Neural crest cell (in vitro differentiated cells): ENCODE results near the gene PLPPR1. TPM values are rescaled to one million over a fixed set of nuclear protein-coding genes. Genes with fewer than 3 reads are reported as not detected.

Experiments used
- DNase-seq: peaks from one replicate; pipeline ENCODE4 v3.0.0; 2021; ENCODE audit warnings: low read depth, mixed read lengths, low spot score
- H3K27ac Mint-ChIP-seq: one replicate; pipeline ENCODE4 v1.8.0; 2021; ENCODE audit warnings: mild to moderate bottlenecking, mixed read lengths; ENCODE audit not compliant: unreplicated experiment
- H3K27me3 Mint-ChIP-seq: 2 replicates; pipeline ENCODE4 v1.8.0; 2021; ENCODE audit warnings: low read depth, mild to moderate bottlenecking, mixed read lengths
- H3K36me3 Mint-ChIP-seq: 2 replicates; pipeline ENCODE4 v1.8.0; 2021; ENCODE audit warnings: low read depth, mild to moderate bottlenecking, mixed read lengths
- H3K4me1 Mint-ChIP-seq: 2 replicates; pipeline ENCODE4 v1.8.0; 2021; ENCODE audit warnings: mixed read lengths
- H3K4me3 Mint-ChIP-seq: one replicate; pipeline ENCODE4 v1.8.0; 2021; ENCODE audit warnings: mild to moderate bottlenecking, mixed read lengths
- H3K9me3 Mint-ChIP-seq: 2 replicates; pipeline ENCODE4 v1.8.0; 2021; ENCODE audit warnings: mixed read lengths
- total RNA-seq: library from RNA; stranded (reverse); gene quantifications from 2 replicates; pipeline ENCODE4 v1.2.1, GENCODE V29; 2021
- TF ChIP-seq, protein P1 (sequence below): fragments of 200-600 bp; sonication (generic); conservative IDR thresholded peaks from 2 replicates; pipeline ENCODE4 v1.5.0; 2021; ENCODE audit warnings: antibody characterized with exemption, mild to moderate bottlenecking

Gene PLPPR1
- total RNA-seq, 1 donor from 2014 or later = 4.7 TPM

- Mint-ChIP-seq H3K9me3 (peaks cover 3% of the 10 kb centered on the region), H3K27me3 (no peaks in the 10 kb centered on the region), H3K4me3 (no peak overlapping the region), H3K36me3 (no peaks in the 10 kb centered on the region), H3K27ac (no peak overlapping the region), H3K4me1 (peaks cover 9% of the 10 kb centered on the region)
- TF ChIP-seq, protein P1, sequence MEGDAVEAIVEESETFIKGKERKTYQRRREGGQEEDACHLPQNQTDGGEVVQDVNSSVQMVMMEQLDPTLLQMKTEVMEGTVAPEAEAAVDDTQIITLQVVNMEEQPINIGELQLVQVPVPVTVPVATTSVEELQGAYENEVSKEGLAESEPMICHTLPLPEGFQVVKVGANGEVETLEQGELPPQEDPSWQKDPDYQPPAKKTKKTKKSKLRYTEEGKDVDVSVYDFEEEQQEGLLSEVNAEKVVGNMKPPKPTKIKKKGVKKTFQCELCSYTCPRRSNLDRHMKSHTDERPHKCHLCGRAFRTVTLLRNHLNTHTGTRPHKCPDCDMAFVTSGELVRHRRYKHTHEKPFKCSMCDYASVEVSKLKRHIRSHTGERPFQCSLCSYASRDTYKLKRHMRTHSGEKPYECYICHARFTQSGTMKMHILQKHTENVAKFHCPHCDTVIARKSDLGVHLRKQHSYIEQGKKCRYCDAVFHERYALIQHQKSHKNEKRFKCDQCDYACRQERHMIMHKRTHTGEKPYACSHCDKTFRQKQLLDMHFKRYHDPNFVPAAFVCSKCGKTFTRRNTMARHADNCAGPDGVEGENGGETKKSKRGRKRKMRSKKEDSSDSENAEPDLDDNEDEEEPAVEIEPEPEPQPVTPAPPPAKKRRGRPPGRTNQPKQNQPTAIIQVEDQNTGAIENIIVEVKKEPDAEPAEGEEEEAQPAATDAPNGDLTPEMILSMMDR = no peak
- DNase-seq = no peak
Measured at GRCh38 chr9:101148344-101148743, 119.8 kb downstream of the PLPPR1 start.

DNA sequence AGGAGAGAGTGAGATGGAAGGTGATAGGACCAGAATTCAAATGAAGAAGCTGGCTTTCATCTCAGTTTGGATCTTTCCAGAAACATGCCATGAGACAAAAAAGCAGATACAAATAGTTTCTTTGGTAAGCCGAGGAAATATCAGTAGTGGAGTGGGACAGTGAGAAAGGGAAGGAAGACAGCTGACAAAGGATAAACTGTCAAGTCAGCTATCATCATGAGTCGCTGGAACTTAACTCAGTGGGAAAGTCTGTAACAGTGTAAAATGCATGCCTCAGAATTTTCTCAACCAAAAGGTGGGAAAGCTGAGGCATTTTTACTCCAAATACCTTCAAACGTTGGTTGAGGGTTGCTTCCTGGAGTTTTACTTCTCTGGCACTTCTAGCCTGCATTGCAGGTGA is 129.8 kb downstream of the PLPPR1 start:
- Mint-ChIP-seq H3K9me3 (no peaks in the 10 kb centered on the region), H3K36me3 (no peaks in the 10 kb centered on the region), H3K4me3 (no peak overlapping the region), H3K4me1 (peaks cover 9% of the 10 kb centered on the region), H3K27ac (no peak overlapping the region), H3K27me3 (peaks cover 2% of the 10 kb centered on the region)
- TF ChIP-seq, protein P1 = no peak
- no peak for DNase-seq

- DNase-seq = no peak
- Mint-ChIP-seq H3K4me1 (peaks cover 15% of the 10 kb centered on the region), H3K27me3 (peaks cover 2% of the 10 kb centered on the region), H3K27ac (no peak overlapping the region), H3K9me3 (no peaks in the 10 kb centered on the region), H3K4me3 (no peak overlapping the region), H3K36me3 (no peaks in the 10 kb centered on the region)
- TF ChIP-seq, protein P1 = no peak
Measured at GRCh38 chr9:101162231-101162630, 133.7 kb downstream of the PLPPR1 start.

- H3K4me3 Mint-ChIP-seq = no peak overlapping the region
- H3K27me3 Mint-ChIP-seq = no peaks in the 10 kb centered on the region
- TF ChIP-seq, protein P1 = no peak
- DNase-seq = no peak
- no peaks in the 10 kb centered on the region for H3K36me3 Mint-ChIP-seq
- H3K9me3 Mint-ChIP-seq = peaks cover 3% of the 10 kb centered on the region
- H3K4me1 Mint-ChIP-seq = peaks cover 19% of the 10 kb centered on the region
- no peak overlapping the region for H3K27ac Mint-ChIP-seq
Measured at GRCh38 chr9:101165131-101165530, 136.6 kb downstream of the PLPPR1 start.

- Mint-ChIP-seq H3K27ac (no peak overlapping the region), H3K4me1 (peaks cover 15% of the 10 kb centered on the region), H3K9me3 (peaks cover 4% of the 10 kb centered on the region), H3K36me3 (no peaks in the 10 kb centered on the region), H3K27me3 (no peaks in the 10 kb centered on the region), H3K4me3 (no peak overlapping the region)
- no peak for DNase-seq
- TF ChIP-seq, protein P1 = no peak
Measured at GRCh38 chr9:101167490-101168134, 139.1 kb downstream of the PLPPR1 start.
